ENCODE measurements around the gene GLP2R. TPM values are rescaled to one million over a fixed set of nuclear protein-coding genes. Genes with fewer than 3 reads are reported as not detected.

GLP2R gene
- total RNA-seq, 4 donors from 2014 or later: 1.1 TPM; not detected in 3

GRCh38 chr17:9784544-9784943 is 41.2 kb upstream of the GLP2R start:
- no peaks in the 10 kb centered on the region for H3K36me3 ChIP-seq
- in situ Hi-C loops (cut with MboI; ENCODE audit: low sequenced_read_pairs in 4 of 4) (no loop called here), intact Hi-C loops (cut with DNase I; ENCODE audit: low total_unique reads) (no loop called here)
- H3K9me3 ChIP-seq: no peaks in the 10 kb centered on the region
- H3K27me3 ChIP-seq: no peaks in the 10 kb centered on the region
- H3K4me3 ChIP-seq: no peak overlapping the region
- TF ChIP-seq POLR2A (IDR thresholded peaks at IDR 0.05) (no peak), CTCF (IDR thresholded peaks at IDR 0.05 in 4 of 5, conservative IDR thresholded peaks at IDR 0.05 in 1 of 5) (no peak)
- peaks cover 23 to 35% of the 10 kb centered on the region in 2 donors for H3K4me1 ChIP-seq
- DNase-seq (no peak), ATAC-seq (no peak)
- H3K27ac ChIP-seq: no peak overlapping the region

- in situ Hi-C loops (cut with MboI; ENCODE audit: low sequenced_read_pairs in 4 of 4): no loop called here
- DNase-seq: peak in 1 of 2 donors; percentile 26
- Histone ChIP-seq H3K4me1 (peaks cover 32 to 39% of the 10 kb centered on the region in 2 donors), H3K4me3 (peak overlapping the region in 2 of 4 donors; percentile 5 to 21), H3K27me3 (no peaks in the 10 kb centered on the region), H3K9me3 (no peaks in the 10 kb centered on the region), H3K36me3 (no peaks in the 10 kb centered on the region), H3K27ac (peak overlapping the region; percentile 37 to 90 (median 89))
- peak; percentile 18 to 47 for ATAC-seq
- TF ChIP-seq CTCF (IDR thresholded peaks at IDR 0.05 in 4 of 5, conservative IDR thresholded peaks at IDR 0.05 in 1 of 5): no peak
- TF ChIP-seq POLR2A (IDR thresholded peaks at IDR 0.05): no peak
- intact Hi-C loops (cut with DNase I; ENCODE audit: low total_unique reads): no loop called here
Observed at GRCh38 chr17:9788601-9789000, 37.1 kb upstream of the GLP2R start.

- peak overlapping the region; percentile 80 to 90 (median 89) for H3K27ac ChIP-seq
- intact Hi-C loops (cut with DNase I; ENCODE audit: low total_unique reads): loop anchor here (5.0 kb wide), 1 partner anchor 52 kb away; no protein-coding TSS in a partner anchor
- TF ChIP-seq CTCF (IDR thresholded peaks at IDR 0.05 in 4 of 5, conservative IDR thresholded peaks at IDR 0.05 in 1 of 5) (no peak), POLR2A (IDR thresholded peaks at IDR 0.05) (no peak)
- H3K4me1 ChIP-seq: peaks cover 29 to 35% of the 10 kb centered on the region in 2 donors
- no peak for ATAC-seq
- in situ Hi-C loops (cut with MboI; ENCODE audit: low sequenced_read_pairs in 4 of 4): no loop called here
- no peak for DNase-seq
- H3K27me3 ChIP-seq: no peaks in the 10 kb centered on the region
- peak overlapping the region in 1 of 4 donors; percentile 38 for H3K4me3 ChIP-seq
- H3K36me3 ChIP-seq: no peaks in the 10 kb centered on the region
- H3K9me3 ChIP-seq: no peaks in the 10 kb centered on the region
Observed at GRCh38 chr17:9790316-9790715, 35.4 kb upstream of the GLP2R start.

- Histone ChIP-seq H3K4me3 (peak within 1 kb of the TSS; percentile 2 to 40 (median 20)), H3K4me1 (peaks cover 29 to 35% of the 10 kb centered on the region in 2 donors), H3K9me3 (no peaks in the 10 kb centered on the region), H3K36me3 (no peaks in the 10 kb centered on the region), H3K27ac (peak within 1 kb of the TSS; percentile 80 to 90 (median 89)), H3K27me3 (no peaks in the 10 kb centered on the region)
- intact Hi-C loops (cut with DNase I; ENCODE audit: low total_unique reads) (loop anchor here (5.0 kb wide), 1 partner anchor 51 kb away; no protein-coding TSS in a partner anchor), in situ Hi-C loops (cut with MboI; ENCODE audit: low sequenced_read_pairs in 4 of 4) (no loop called here)
- ATAC-seq (peak; percentile 96 to 97), DNase-seq (peak; percentile 68 to 83)
- no peak for TF ChIP-seq CTCF (IDR thresholded peaks at IDR 0.05 in 4 of 5, conservative IDR thresholded peaks at IDR 0.05 in 1 of 5)
- TF ChIP-seq POLR2A (IDR thresholded peaks at IDR 0.05): peak; percentile 14 to 16
Observed at GRCh38 chr17:9790889-9791876, 34.5 kb upstream of the GLP2R start, which contains the start of gene DHRS7C. Gene DHRS7C, minus strand, starts transcription at chr17:9791592. Its CDS starts 308 bp downstream, at chr17:9791284.

All from gastrocnemius medialis (tissue), 4 donors.